MM.1S (cell line): ENCODE measurements around the gene PITPNM2.
A peak's percentile ranks its signal among the peaks of the same experiment; 100 is the strongest.

Source experiments
- DNase-seq: peaks from one replicate; pipeline ENCODE4 v3.0.0-alpha.2; 2015
- H2AFZ ChIP-seq: fragments of 300-600 bp; sonication (generic); 2 replicates; pipeline ENCODE4 v1.6.0; 2016; ENCODE audit warnings: antibody characterized with exemption, low read length
- H3F3A ChIP-seq: fragments of 300-600 bp; sonication (generic); 2 replicates; pipeline ENCODE4 v1.6.1; 2016; ENCODE audit warnings: mild to moderate bottlenecking, antibody characterized with exemption, low read length, moderate library complexity, mixed read lengths; ENCODE audit not compliant: insufficient read depth
- H3K27ac ChIP-seq: fragments of 300-600 bp; sonication (generic); 2 replicates; pipeline ENCODE4 v1.5.1; 2016; ENCODE audit warnings: mild to moderate bottlenecking, low read length
- H3K27me3 ChIP-seq: fragments of 300-600 bp; sonication (generic); replicated peaks from 2 replicates; pipeline ENCODE4 v1.6.0; 2016; ENCODE audit warnings: low read length; ENCODE audit not compliant: insufficient read depth
- H3K36me3 ChIP-seq: fragments of 300-600 bp; sonication (generic); replicated peaks from 2 replicates; pipeline ENCODE4 v1.6.1; 2016; ENCODE audit warnings: mild to moderate bottlenecking, low read length, mixed read lengths; ENCODE audit not compliant: insufficient read depth
- H3K4me1 ChIP-seq: fragments of 300-600 bp; sonication (generic); 2 replicates; pipeline ENCODE4 v1.6.1; 2016; ENCODE audit warnings: low read length, mixed read lengths
- H3K4me2 ChIP-seq: fragments of 300-600 bp; sonication (generic); 2 replicates; pipeline ENCODE4 v1.6.0; 2016; ENCODE audit warnings: low read depth, low read length
- H3K4me3 ChIP-seq: fragments of 300-600 bp; sonication (generic); 2 replicates; pipeline ENCODE4 v1.5.1; 2016; ENCODE audit warnings: low read length, mixed read lengths
- H3K79me2 ChIP-seq: fragments of 300-600 bp; sonication (generic); 2 replicates; pipeline ENCODE4 v1.6.1; 2016; ENCODE audit warnings: mixed run types, low read length, mixed read lengths
- H3K9ac ChIP-seq: fragments of 300-600 bp; sonication (generic); 2 replicates; pipeline ENCODE4 v1.6.1; 2016; ENCODE audit warnings: low read length, mixed read lengths
- H3K9me2 ChIP-seq: fragments of 300-600 bp; sonication (generic); replicated peaks from 2 replicates; pipeline ENCODE4 v1.6.1; 2016; ENCODE audit warnings: mild to moderate bottlenecking, low read length, mixed read lengths; ENCODE audit not compliant: insufficient read depth
- H3K9me3 ChIP-seq: fragments of 300-600 bp; sonication (generic); replicated peaks from 2 replicates; pipeline ENCODE4 v1.6.1; 2016; ENCODE audit warnings: mild to moderate bottlenecking, low read length, mixed read lengths; ENCODE audit not compliant: insufficient read depth
- H4K20me1 ChIP-seq: fragments of 300-600 bp; sonication (generic); 2 replicates; pipeline ENCODE4 v1.6.1; 2016; ENCODE audit warnings: mild to moderate bottlenecking, low read length, moderate library complexity, mixed read lengths; ENCODE audit not compliant: insufficient read depth
- EZH2 ChIP-seq: fragments of 300-600 bp; sonication (generic); optimal IDR thresholded peaks from 2 replicates; pipeline ENCODE3; 2017; ENCODE audit warnings: low read depth, mild to moderate bottlenecking, antibody characterized with exemption, low read length, mixed read lengths
- EZH2phosphoT487 ChIP-seq: fragments of 300-600 bp; sonication (generic); IDR thresholded peaks from 2 replicates; pipeline ENCODE4 v1.6.1; 2018; ENCODE audit warnings: antibody characterized with exemption, low read length
- TF ChIP-seq, protein P1 (sequence below): fragments of 300-600 bp; sonication (generic); IDR thresholded peaks from 2 replicates; pipeline ENCODE4 v1.5.1; 2016; ENCODE audit warnings: antibody characterized with exemption, low read length, mixed read lengths

The PITPNM2 gene

DNA sequence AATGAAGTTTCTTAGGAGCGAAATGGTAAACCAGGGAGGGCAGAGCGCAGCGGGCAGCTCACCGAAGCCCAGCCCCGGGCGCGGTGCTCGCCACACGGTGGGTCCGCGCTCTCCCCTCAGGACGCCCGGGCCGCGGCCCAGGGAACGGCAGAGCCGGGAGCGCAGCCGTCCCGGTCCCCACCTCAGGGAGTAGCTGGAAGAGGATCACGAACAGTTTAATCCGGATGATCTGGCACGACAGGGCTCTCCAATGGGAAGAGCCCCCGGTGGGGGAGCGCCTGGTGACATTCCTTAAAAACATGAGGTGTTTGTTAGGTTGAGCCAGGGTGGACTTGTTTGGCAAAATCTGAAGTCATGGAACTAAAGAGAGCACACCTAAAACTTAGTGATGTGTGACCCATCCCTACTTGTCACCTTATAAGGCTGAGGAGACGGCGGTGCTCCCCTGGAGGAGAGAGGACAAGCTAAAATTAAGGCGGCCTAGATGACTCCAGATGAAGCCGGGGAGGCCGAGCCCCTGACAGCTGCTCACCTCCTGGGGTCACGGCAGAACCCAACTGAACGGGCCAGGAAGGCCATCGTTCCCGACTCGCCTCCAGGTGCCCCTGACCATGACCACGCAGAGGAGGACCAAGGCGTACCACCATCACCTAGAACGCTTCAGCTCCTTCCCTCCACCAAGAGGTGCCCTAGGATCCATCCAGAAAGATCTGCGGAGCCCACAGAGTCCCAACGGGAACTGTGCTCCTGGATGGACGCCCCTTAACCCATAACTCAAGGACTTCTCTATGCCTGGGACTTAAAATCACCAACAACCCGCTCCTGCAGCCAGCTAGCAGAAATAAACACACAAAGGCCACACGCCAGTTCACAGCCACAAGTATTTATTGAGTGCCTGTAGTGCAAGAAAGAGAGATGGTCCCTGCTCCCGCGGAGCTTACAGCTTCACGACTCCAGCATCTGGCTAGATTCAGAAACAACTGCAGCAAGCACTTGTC, 866 bp upstream of the PITPNM2 start:
- TF ChIP-seq EZH2: no peak
- TF ChIP-seq, protein P1, sequence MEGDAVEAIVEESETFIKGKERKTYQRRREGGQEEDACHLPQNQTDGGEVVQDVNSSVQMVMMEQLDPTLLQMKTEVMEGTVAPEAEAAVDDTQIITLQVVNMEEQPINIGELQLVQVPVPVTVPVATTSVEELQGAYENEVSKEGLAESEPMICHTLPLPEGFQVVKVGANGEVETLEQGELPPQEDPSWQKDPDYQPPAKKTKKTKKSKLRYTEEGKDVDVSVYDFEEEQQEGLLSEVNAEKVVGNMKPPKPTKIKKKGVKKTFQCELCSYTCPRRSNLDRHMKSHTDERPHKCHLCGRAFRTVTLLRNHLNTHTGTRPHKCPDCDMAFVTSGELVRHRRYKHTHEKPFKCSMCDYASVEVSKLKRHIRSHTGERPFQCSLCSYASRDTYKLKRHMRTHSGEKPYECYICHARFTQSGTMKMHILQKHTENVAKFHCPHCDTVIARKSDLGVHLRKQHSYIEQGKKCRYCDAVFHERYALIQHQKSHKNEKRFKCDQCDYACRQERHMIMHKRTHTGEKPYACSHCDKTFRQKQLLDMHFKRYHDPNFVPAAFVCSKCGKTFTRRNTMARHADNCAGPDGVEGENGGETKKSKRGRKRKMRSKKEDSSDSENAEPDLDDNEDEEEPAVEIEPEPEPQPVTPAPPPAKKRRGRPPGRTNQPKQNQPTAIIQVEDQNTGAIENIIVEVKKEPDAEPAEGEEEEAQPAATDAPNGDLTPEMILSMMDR: no peak
- H3K27ac ChIP-seq: no peak overlapping the region
- no peaks in the 10 kb centered on the region for H3K27me3 ChIP-seq
- H3K9me3 ChIP-seq: no peaks in the 10 kb centered on the region
- peak overlapping the region; percentile 61 for H2AFZ ChIP-seq
- H3K4me3 ChIP-seq: peak overlapping the region; percentile 57
- H4K20me1 ChIP-seq: no peaks in the 10 kb centered on the region
- DNase-seq: no peak
- no peaks in the 10 kb centered on the region for H3K79me2 ChIP-seq
- H3K9ac ChIP-seq: peak overlapping the region; percentile 51; the same call in 1 of the 2 replicates
- H3F3A ChIP-seq: no peaks in the 10 kb centered on the region
- H3K4me1 ChIP-seq: no peaks in the 10 kb centered on the region
- H3K36me3 ChIP-seq: no peaks in the 10 kb centered on the region; the same call in 1 of the 2 replicates
- H3K9me2 ChIP-seq: no peaks in the 10 kb centered on the region
- H3K4me2 ChIP-seq: peak overlapping the region; percentile 74

DNA sequence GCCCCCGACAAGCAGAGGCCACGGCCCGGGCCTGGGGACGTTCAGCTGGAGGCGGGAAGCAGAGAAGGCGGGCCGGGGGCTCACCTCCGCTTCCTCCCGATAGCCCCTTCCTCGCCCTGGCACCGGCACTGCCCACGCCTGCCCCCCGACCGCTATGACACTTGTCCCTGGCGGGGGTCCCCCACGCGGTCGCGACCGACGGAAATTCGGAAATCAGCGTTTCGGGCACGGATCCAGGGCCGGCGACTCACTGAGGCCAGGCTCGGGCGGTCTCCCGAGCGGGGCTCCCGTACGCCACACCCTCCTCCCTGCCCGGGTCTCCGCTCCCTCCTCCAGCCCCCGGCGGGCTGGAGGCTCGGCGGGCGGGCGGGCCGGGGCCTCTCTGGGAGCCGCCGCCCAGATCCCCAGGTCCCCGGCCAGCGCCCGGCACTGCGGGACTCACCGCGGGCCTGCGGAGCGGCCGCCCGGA, 581 bp downstream of the PITPNM2 start:
- H2AFZ ChIP-seq: no peak overlapping the region
- DNase-seq: no peak
- H3K27ac ChIP-seq: no peak overlapping the region

DNA sequence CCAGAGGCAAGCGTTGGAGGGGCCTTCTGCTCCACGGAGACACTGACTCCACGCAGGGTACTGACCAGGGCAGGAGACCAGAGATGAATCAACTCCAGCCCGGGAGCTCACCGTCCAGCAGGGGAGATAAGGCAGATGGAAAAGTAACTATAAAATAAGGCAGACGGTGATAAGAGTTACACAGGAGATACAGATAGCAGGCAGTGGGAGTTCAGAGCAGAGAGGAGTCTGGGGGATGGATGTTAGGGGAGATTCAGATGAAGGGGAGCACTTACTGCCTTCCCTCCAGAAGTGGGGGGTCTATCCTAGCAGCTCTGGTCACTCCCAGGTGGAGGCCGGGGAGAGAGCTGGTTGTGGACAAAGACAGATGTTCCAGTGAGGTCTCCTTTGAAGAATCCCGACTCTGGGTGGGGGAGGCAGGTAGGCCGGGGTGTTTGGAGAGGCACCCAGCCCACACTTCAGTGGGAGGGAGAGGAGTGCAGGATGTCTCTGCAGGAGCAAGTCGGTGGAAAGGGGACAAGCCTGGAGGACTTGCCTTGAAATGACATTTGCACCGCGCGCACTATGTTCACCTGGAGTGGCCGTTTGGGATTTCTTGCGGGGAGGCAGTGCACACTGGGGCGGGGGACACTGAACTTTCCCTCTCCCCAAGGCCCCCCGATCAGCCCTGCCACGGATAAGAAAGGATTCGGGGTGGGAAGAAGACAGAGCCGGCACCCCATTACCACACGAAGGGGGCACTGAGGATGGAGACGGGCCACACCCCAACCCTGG, 1.2 kb downstream of the PITPNM2 start:
- Histone ChIP-seq H3K9ac (no peak overlapping the region), H3K4me1 (no peaks in the 10 kb centered on the region), H3K4me2 (peak overlapping the region; percentile 47; the same call in 1 of the 2 replicates), H3K4me3 (no peak overlapping the region; the same call in 1 of the 2 replicates), H3K27ac (no peak overlapping the region), H3K79me2 (no peaks in the 10 kb centered on the region), H2AFZ (no peak overlapping the region), H4K20me1 (no peaks in the 10 kb centered on the region), H3F3A (no peaks in the 10 kb centered on the region), H3K9me3 (no peaks in the 10 kb centered on the region), H3K9me2 (no peaks in the 10 kb centered on the region), H3K27me3 (no peaks in the 10 kb centered on the region), H3K36me3 (no peaks in the 10 kb centered on the region)
- no peak for DNase-seq
- no peak for TF ChIP-seq EZH2
- no peak for TF ChIP-seq EZH2phosphoT487
- TF ChIP-seq, protein P1: no peak

More for the DNA sequence above, 581 bp downstream of the PITPNM2 start:
- Histone ChIP-seq H3K4me3 (no peak overlapping the region; the same call in 1 of the 2 replicates), H3F3A (no peaks in the 10 kb centered on the region), H3K4me2 (peak overlapping the region; percentile 47; the same call in 1 of the 2 replicates), H4K20me1 (no peaks in the 10 kb centered on the region), H3K4me1 (no peaks in the 10 kb centered on the region), H3K36me3 (no peaks in the 10 kb centered on the region), H3K9me2 (no peaks in the 10 kb centered on the region), H3K79me2 (no peaks in the 10 kb centered on the region), H3K9me3 (no peaks in the 10 kb centered on the region), H3K27me3 (no peaks in the 10 kb centered on the region), H3K9ac (no peak overlapping the region)
- TF ChIP-seq, protein P1: no peak
- TF ChIP-seq EZH2phosphoT487 (no peak), EZH2 (no peak)
